K562 (cell line): Measurements from ENCODE around the gene TNFAIP8L1. TPM values are rescaled to one million over a fixed set of nuclear protein-coding genes. Genes with fewer than 3 reads are reported as not detected.
A peak's percentile ranks its signal among the peaks of the same experiment; 100 is the strongest.

ENCODE experiments used
- ATF6 ChIP-seq: sonication (generic); formaldehyde crosslinking; IDR thresholded peaks from 2 replicates; pipeline ENCODE4 v1.4.0; 2020; ENCODE audit warnings: mild to moderate bottlenecking, missing genetic modification reagents
- BRCA1 ChIP-seq, 2 experiments: fragments of 450-650 bp in 1 of 2; sonication (generic) in 1 of 2; formaldehyde crosslinking in 1 of 2; IDR thresholded peaks; 2 replicates each; pipeline versions ENCODE4 v1.5.0 to v1.6.1; 2017 to 2020; ENCODE audit warnings: mild to moderate bottlenecking in 1 of 2, missing genetic modification reagents in 1 of 2
- CHCHD3 ChIP-seq: fragments of 250-450 bp; sonication (Bioruptor Pico); IDR thresholded peaks from 2 replicates; pipeline ENCODE4 v2.1.2; 2022; ENCODE audit warnings: mild to moderate bottlenecking
- DLX4 ChIP-seq: fragments of 250-450 bp; sonication (Bioruptor Pico); IDR thresholded peaks from 2 replicates; pipeline ENCODE4 v1.6.1; 2021; ENCODE audit warnings: mild to moderate bottlenecking
- E2F5 ChIP-seq: sonication (generic); formaldehyde crosslinking; IDR thresholded peaks from 2 replicates; pipeline ENCODE4 v1.8.0; 2022; ENCODE audit warnings: mild to moderate bottlenecking, missing genetic modification reagents
- FOXO4 ChIP-seq: fragments of 450-650 bp; formaldehyde crosslinking; IDR thresholded peaks from 2 replicates; pipeline ENCODE4 v1.4.0; 2020; ENCODE audit warnings: mild to moderate bottlenecking, moderate library complexity
- HNRNPK ChIP-seq: fragments of 200-400 bp; formaldehyde crosslinking; IDR thresholded peaks from one replicate; pipeline ENCODE4 v1.6.1; 2018; ENCODE audit warnings: mild to moderate bottlenecking, low read depth, low read length; ENCODE audit not compliant: poor library complexity, severe bottlenecking
- MCM2 ChIP-seq: fragments of 450-650 bp; IDR thresholded peaks from 2 replicates; pipeline ENCODE4 v1.6.1; 2017; ENCODE audit warnings: low read depth, mild to moderate bottlenecking
- MXI1 ChIP-seq: IDR thresholded peaks from 2 replicates; pipeline ENCODE4 v1.6.1; 2011; ENCODE audit warnings: low read depth, mild to moderate bottlenecking, improper control_type of control experiment, low read length
- NRF1 ChIP-seq, 2 experiments: fragments of 450-650 bp; IDR thresholded peaks in 1 of 2; conservative IDR thresholded peaks in 1 of 2; 2 replicates each; pipeline ENCODE4 v1.6.1; 2014; ENCODE audit warnings: mild to moderate bottlenecking in 2 of 2
- PTBP1 ChIP-seq: fragments of 200-400 bp; formaldehyde crosslinking; IDR thresholded peaks from 2 replicates; pipeline ENCODE4 v1.6.1; 2017; ENCODE audit warnings: low read depth, low read length
- PTRF ChIP-seq: fragments of 450-650 bp; IDR thresholded peaks from 2 replicates; pipeline ENCODE4 v1.6.1; 2016; ENCODE audit warnings: mild to moderate bottlenecking, missing genetic modification characterization, missing compliant biosample characterization
- SIN3A ChIP-seq, 2 experiments: fragments of 150-350 bp in 1 of 2; IDR thresholded peaks; 2 replicates each; pipeline ENCODE4 v1.6.1; 2011 to 2016; ENCODE audit warnings: borderline replicate concordance in 2 of 2, low read depth in 2 of 2, low read length in 2 of 2, mild to moderate bottlenecking in 2 of 2, moderate library complexity in 2 of 2; ENCODE audit not compliant: control insufficient read depth in 1 of 2
- SMAD4 ChIP-seq: fragments of 250-450 bp; sonication (Bioruptor Pico); conservative IDR thresholded peaks from 2 replicates; pipeline ENCODE4 v1.8.0; 2021; ENCODE audit warnings: inconsistent platforms, mild to moderate bottlenecking, moderate library complexity
- SREBF2 ChIP-seq: sonication (generic); formaldehyde crosslinking; IDR thresholded peaks from 2 replicates; pipeline ENCODE4 v1.4.0; 2020; ENCODE audit warnings: mild to moderate bottlenecking, missing genetic modification reagents
- WHSC1 ChIP-seq: IDR thresholded peaks from one replicate; pipeline ENCODE4 v1.6.1; 2012; ENCODE audit warnings: low read length, control low read depth, inconsistent platforms
- ZBED1 ChIP-seq: IDR thresholded peaks from 2 replicates; pipeline ENCODE4 v1.6.1; 2014
- ZMIZ1 ChIP-seq, 2 experiments: fragments of 150-350 bp in 1 of 2; IDR thresholded peaks; 2 replicates each; pipeline ENCODE4 v1.6.1; 2012 to 2016; ENCODE audit warnings: low read depth in 2 of 2, low read length in 2 of 2, mild to moderate bottlenecking in 1 of 2, moderate library complexity in 1 of 2
- ZNF57 ChIP-seq: fragments of 450-650 bp; formaldehyde crosslinking; IDR thresholded peaks from 2 replicates; pipeline ENCODE4 v1.4.0; 2020; ENCODE audit warnings: mild to moderate bottlenecking, moderate library complexity
- ZNF830 ChIP-seq: fragments of 250-450 bp; sonication (Bioruptor Pico); IDR thresholded peaks from 2 replicates; pipeline ENCODE4 v1.5.0; 2021; ENCODE audit warnings: mild to moderate bottlenecking
- polyA plus RNA-seq, 8 experiments: library from polyadenylated mRNA; depleted of rRNA in 4 of 8; stranded (reverse) in 5 of 8; unstranded in 3 of 8; fragments of >200 nt; fragmentation: Nextera tagmentation in 2 of 8; fragmentation: Illumina TruSeq in 1 of 8; extraction: Ambion mirVana in 2 of 8; extraction: Trizol in 1 of 8; gene quantifications; 2 replicates each; pipeline versions ENCODE4 v1.2.1 to v1.2.3, GENCODE V29; 2011 to 2014; ENCODE audit warnings: inconsistent platforms in 1 of 8, missing spikeins in 1 of 8
- total RNA-seq, 7 experiments: library from RNA; depleted of rRNA in 6 of 7; stranded (reverse); fragments of >200 nt in 6 of 7; fragmentation: Illumina TruSeq in 2 of 7; extraction: Trizol in 2 of 7; gene quantifications; 2 replicates each; pipeline versions ENCODE4 v1.2.1 to v1.2.3, GENCODE V29; 2011 to 2021; ENCODE audit warnings: low replicate concordance in 1 of 7

TNFAIP8L1 gene
- total and polyA plus RNA-seq, 9 of the 15 experiments (the other 6 are each of a cell fraction or from before 2014, with no cell fraction given) = 0.69 to 9.3 (median 4.9) TPM

- TF ChIP-seq DLX4 = no peak
- no peak for TF ChIP-seq HNRNPK
- no peak for TF ChIP-seq BRCA1 (IDR thresholded peaks at IDR 0.05)
- no peak for TF ChIP-seq BRCA1 (CRISPR knock-in tag; IDR thresholded peaks at IDR 0.05)
- TF ChIP-seq ATF6 (CRISPR knock-in tag) = no peak
- TF ChIP-seq CHCHD3 (CRISPR knock-in tag) = no peak
- TF ChIP-seq PTBP1 = no peak
- no peak for TF ChIP-seq MXI1
- no peak for TF ChIP-seq WHSC1
- TF ChIP-seq PTRF = no peak
- 0 out of 4 replicates have a peak, but pooled peaks of 1 of the 2 experiments have one; percentile 21 for TF ChIP-seq SIN3A (IDR thresholded peaks at IDR 0.05; ENCODE audit: borderline replicate concordance in 2 of 2, control insufficient read depth in 1 of 2, low read depth in 2 of 2, low read length in 2 of 2)
- TF ChIP-seq ZNF830 (CRISPR knock-in tag) = no peak
- TF ChIP-seq ZMIZ1 (IDR thresholded peaks at IDR 0.05; ENCODE audit: low read depth in 2 of 2, low read length in 2 of 2) = no peak
- TF ChIP-seq SMAD4 (CRISPR knock-in tag) = no peak
- TF ChIP-seq FOXO4 = no peak
- TF ChIP-seq NRF1 (conservative IDR thresholded peaks at IDR 0.05 in 1 of 2, IDR thresholded peaks at IDR 0.05 in 1 of 2) = no peak
- TF ChIP-seq E2F5 = no peak
- no peak for TF ChIP-seq ZNF57 (CRISPR knock-in tag)
- no peak for TF ChIP-seq SREBF2 (CRISPR knock-in tag)
- no peak for TF ChIP-seq ZBED1
- TF ChIP-seq MCM2 = no peak
Measured at GRCh38 chr19:4676955-4677731, 37.8 kb downstream of the TNFAIP8L1 start (continued).
